Measurements from ENCODE around the gene CLBA1. TPM values are rescaled to one million over a fixed set of nuclear protein-coding genes. Genes with fewer than 3 reads are reported as not detected.

Gene CLBA1
- total RNA-seq, 1 donor: 12.3 TPM

DNA sequence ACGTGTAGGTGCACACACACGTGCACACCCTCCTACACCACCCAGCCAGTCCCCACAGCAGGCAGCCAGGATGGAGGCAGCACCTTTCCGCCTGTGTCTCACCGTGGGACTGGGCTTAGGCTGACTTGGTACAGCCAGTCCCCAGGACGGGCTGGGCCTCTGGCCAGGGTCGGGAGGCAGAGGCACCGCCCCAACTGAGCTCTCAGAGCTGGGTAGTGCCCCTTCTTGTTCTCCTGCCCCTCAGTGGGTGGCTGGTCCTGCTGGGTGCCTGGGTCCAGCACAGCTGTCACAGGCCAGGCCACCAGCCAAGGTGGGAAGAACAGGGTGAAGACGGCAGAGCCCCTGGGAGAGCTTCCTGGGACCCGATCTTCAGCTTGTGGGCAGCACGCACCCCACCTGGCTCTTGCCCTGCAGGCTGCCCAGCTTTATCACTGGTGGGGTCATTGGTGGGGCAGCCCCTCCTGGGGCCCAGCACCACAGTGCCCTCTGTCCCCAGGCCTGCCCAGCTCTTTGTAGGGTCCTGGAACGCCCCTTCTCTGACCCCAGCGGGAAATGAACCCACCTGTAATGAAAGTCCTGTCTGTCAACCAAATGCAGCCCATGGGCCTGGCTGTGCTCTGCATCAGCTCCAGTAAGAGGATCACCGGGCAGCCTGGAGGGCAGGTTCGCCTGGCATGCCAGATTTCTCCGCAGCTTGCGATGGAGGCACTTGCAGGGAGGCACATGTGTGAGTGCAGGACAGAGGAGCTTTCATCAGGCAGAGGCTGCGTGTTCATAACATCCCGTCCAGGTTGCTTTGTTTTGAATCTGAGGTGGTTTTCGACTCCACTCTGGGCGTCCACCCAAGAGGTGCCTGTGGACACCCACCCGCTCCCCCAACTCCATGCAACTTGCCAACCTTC lies 20.6 kb downstream of the CLBA1 start:
- H4K20me1 ChIP-seq (ENCODE audit: insufficient read depth, low read length): peaks cover 3% of the 10 kb centered on the region
- no peak overlapping the region for H3K4me3 ChIP-seq (ENCODE audit: insufficient read depth, low read length)
- H3K27ac ChIP-seq (ENCODE audit: low read depth, low read length): no peak overlapping the region
- no peaks in the 10 kb centered on the region for H3K4me1 ChIP-seq (ENCODE audit: insufficient read depth, low read length)
- H2AFZ ChIP-seq (ENCODE audit: low read length): no peak overlapping the region
- peak; percentile 80 for DNase-seq (ENCODE audit: insufficient read length, low spot score, missing footprints)
- no peaks in the 10 kb centered on the region for H3K9me3 ChIP-seq (ENCODE audit: low read depth, low read length)
- no peak overlapping the region for H3K4me2 ChIP-seq (ENCODE audit: insufficient read depth, low read length)
- TF ChIP-seq, protein P1, sequence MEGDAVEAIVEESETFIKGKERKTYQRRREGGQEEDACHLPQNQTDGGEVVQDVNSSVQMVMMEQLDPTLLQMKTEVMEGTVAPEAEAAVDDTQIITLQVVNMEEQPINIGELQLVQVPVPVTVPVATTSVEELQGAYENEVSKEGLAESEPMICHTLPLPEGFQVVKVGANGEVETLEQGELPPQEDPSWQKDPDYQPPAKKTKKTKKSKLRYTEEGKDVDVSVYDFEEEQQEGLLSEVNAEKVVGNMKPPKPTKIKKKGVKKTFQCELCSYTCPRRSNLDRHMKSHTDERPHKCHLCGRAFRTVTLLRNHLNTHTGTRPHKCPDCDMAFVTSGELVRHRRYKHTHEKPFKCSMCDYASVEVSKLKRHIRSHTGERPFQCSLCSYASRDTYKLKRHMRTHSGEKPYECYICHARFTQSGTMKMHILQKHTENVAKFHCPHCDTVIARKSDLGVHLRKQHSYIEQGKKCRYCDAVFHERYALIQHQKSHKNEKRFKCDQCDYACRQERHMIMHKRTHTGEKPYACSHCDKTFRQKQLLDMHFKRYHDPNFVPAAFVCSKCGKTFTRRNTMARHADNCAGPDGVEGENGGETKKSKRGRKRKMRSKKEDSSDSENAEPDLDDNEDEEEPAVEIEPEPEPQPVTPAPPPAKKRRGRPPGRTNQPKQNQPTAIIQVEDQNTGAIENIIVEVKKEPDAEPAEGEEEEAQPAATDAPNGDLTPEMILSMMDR (IDR thresholded peaks at IDR 0.05; ENCODE audit: extremely low read depth, low read depth, low read length): no peak
- peaks cover 31% of the 10 kb centered on the region for H3K79me2 ChIP-seq (ENCODE audit: insufficient read depth, low read length)
- H3K36me3 ChIP-seq (ENCODE audit: insufficient read depth, low read length): peaks cover 28% of the 10 kb centered on the region
- H3K27me3 ChIP-seq (ENCODE audit: insufficient read depth, low read length): no peaks in the 10 kb centered on the region

DNA sequence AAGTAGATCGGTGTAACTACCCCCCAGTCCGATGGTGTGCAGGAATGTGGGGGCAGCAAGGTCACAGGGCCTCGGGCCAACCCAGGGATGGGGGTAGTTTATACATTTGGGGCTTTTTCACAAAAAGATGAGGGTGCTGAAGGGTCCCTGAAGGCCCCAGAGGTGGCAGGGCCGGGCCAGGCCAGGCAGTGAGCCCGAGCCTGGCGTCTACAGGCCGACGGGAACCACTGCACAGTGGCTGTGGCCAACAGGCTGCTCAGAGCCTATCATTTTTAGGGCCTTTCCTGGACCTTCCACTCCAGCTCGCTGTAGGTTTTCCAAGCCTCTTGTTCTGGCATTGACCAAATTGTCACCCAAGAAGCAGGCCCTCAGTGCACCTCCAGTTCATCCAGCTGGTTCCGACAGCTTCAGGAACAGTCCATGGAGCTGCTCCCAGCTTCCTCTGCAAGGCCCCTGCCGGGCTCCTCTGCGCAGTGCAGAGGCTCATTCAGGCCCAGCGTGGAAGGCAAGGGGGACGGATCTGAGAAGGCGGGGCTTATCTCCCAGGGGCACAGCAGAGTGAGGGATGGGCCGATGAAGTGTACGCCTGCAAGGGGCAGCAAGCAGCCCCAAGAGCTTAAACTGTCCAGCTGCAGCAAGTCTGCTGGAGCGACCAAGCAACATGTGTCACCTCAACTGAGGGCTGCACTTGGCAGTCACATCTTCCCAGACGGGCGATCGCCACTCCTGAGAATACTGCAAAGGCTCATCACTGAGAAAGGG lies 21.4 kb downstream of the CLBA1 start:
- peaks cover 3% of the 10 kb centered on the region for H4K20me1 ChIP-seq (ENCODE audit: insufficient read depth, low read length)
- H3K36me3 ChIP-seq (ENCODE audit: insufficient read depth, low read length): peaks cover 31% of the 10 kb centered on the region
- peaks cover 39% of the 10 kb centered on the region for H3K79me2 ChIP-seq (ENCODE audit: insufficient read depth, low read length)
- H2AFZ ChIP-seq (ENCODE audit: low read length): no peak overlapping the region
- H3K27ac ChIP-seq (ENCODE audit: low read depth, low read length): no peak overlapping the region
- no peaks in the 10 kb centered on the region for H3K9me3 ChIP-seq (ENCODE audit: low read depth, low read length)
- TF ChIP-seq, protein P1 (IDR thresholded peaks at IDR 0.05; ENCODE audit: extremely low read depth, low read depth, low read length): no peak
- DNase-seq (ENCODE audit: insufficient read length, low spot score, missing footprints): peak; percentile 58
- H3K27me3 ChIP-seq (ENCODE audit: insufficient read depth, low read length): no peaks in the 10 kb centered on the region
- peaks cover under 1% of the 10 kb centered on the region for H3K4me1 ChIP-seq (ENCODE audit: insufficient read depth, low read length)
- no peak overlapping the region for H3K4me3 ChIP-seq (ENCODE audit: insufficient read depth, low read length)
- no peak overlapping the region for H3K4me2 ChIP-seq (ENCODE audit: insufficient read depth, low read length)

DNA sequence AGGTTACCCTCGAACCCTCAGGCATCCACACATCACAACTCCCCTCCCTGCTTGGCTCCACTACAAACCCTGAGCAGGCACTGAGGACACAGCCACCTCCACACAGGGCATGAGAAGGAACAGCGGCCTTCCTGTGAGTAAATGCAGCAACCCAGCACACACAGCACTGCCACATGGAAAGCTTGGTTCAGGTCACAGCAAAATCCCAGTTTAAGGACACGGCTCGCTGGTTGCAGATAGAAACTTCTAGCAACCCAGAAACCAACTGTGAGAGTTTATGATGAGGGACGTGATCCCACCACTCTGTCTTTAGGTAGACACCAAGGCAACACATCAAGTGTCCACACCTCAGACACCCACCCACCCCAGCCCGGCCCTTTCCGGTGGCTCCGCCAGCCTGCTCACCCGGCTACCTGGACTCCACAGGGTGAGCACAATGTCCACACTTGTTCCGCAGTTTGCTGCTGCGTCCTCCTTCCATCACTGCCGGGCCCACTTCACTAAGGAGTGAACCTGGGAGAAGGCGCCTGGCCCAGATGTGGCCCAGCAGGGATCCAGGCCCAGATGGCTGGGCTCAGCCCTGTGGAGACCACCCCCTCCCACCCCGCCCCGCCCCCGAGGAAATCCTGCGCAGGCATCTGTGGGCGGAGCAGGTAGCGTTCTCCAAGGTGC lies 22.1 kb downstream of the CLBA1 start:
- H3K36me3 ChIP-seq (ENCODE audit: insufficient read depth, low read length): peaks cover 31% of the 10 kb centered on the region
- H4K20me1 ChIP-seq (ENCODE audit: insufficient read depth, low read length): peaks cover 3% of the 10 kb centered on the region
- H3K4me3 ChIP-seq (ENCODE audit: insufficient read depth, low read length): no peak overlapping the region
- no peaks in the 10 kb centered on the region for H3K27me3 ChIP-seq (ENCODE audit: insufficient read depth, low read length)
- no peak overlapping the region for H3K27ac ChIP-seq (ENCODE audit: low read depth, low read length)
- TF ChIP-seq, protein P1 (IDR thresholded peaks at IDR 0.05; ENCODE audit: extremely low read depth, low read depth, low read length): no peak
- H3K4me2 ChIP-seq (ENCODE audit: insufficient read depth, low read length): no peak overlapping the region
- H3K4me1 ChIP-seq (ENCODE audit: insufficient read depth, low read length): peaks cover 2% of the 10 kb centered on the region
- no peaks in the 10 kb centered on the region for H3K9me3 ChIP-seq (ENCODE audit: low read depth, low read length)
- DNase-seq (ENCODE audit: insufficient read length, low spot score, missing footprints): peak; percentile 37
- H3K79me2 ChIP-seq (ENCODE audit: insufficient read depth, low read length): peaks cover 46% of the 10 kb centered on the region
- no peak overlapping the region for H2AFZ ChIP-seq (ENCODE audit: low read length)
